Kidney (tissue), 14 donors: ENCODE data around the gene PTPRC. TPM values are rescaled to one million over a fixed set of nuclear protein-coding genes. Genes with fewer than 3 reads are reported as not detected.

ENCODE experiments used
- DNase-seq, 5 donors: peaks; one replicate each; pipeline ENCODE4 v3.0.0-alpha.2; 2013 to 2020
- FAIRE-seq: peaks from 2 replicates; lab custom pipeline; 2012; peaks lifted over from hg19 to GRCh38; lab: Jason Lieb, UNC
- H3K27ac ChIP-seq, 2 donors: one replicate each; pipeline ENCODE4 v1.7.0; 2013; ENCODE audit warnings: low read depth in 2 of 2, low read length in 2 of 2, inconsistent platforms in 1 of 2
- H3K27me3 ChIP-seq: one replicate; pipeline ENCODE4 v1.7.1; 2013; ENCODE audit warnings: low read length, inconsistent platforms; ENCODE audit not compliant: control insufficient read depth, insufficient read depth
- H3K36me3 ChIP-seq, 3 donors: one replicate each; pipeline versions ENCODE4 v1.7.0 to v1.7.1; 2013; ENCODE audit warnings: low read length in 3 of 3, control low read depth in 1 of 3, inconsistent platforms in 1 of 3; ENCODE audit not compliant: insufficient read depth in 3 of 3, control insufficient read depth in 2 of 3
- H3K4me1 ChIP-seq, 3 donors: one replicate each; pipeline versions ENCODE4 v1.7.0 to v1.7.1; 2013; ENCODE audit warnings: low read length in 3 of 3, inconsistent platforms in 1 of 3, low read depth in 1 of 3; ENCODE audit not compliant: control insufficient read depth in 2 of 3, insufficient read depth in 2 of 3
- H3K4me3 ChIP-seq, 3 donors: one replicate each; pipeline versions ENCODE4 v1.7.0 to v1.8.1; 2013; ENCODE audit warnings: low read length in 3 of 3, control low read depth in 1 of 3, inconsistent platforms in 1 of 3
- H3K9ac ChIP-seq, 3 donors: one replicate each; pipeline versions ENCODE4 v1.7.0 to v1.7.1; 2013; ENCODE audit warnings: low read length in 3 of 3, control low read depth in 1 of 3, inconsistent platforms in 1 of 3
- H3K9me3 ChIP-seq, 3 donors: one replicate each; pipeline versions ENCODE4 v1.7.0 to v1.7.1; 2013; ENCODE audit warnings: low read length in 3 of 3, control low read depth in 1 of 3, inconsistent platforms in 1 of 3; ENCODE audit not compliant: control insufficient read depth in 2 of 3, insufficient read depth in 1 of 3
- CTCF ChIP-seq: IDR thresholded peaks from 3 replicates; pipeline ENCODE4 v1.5.1; 2012; ENCODE audit warnings: mild to moderate bottlenecking, moderate library complexity, borderline replicate concordance; ENCODE audit not compliant: insufficient read depth; ENCODE audit errors: extremely low read depth
- intact Hi-C: fragments of 100-400 bp; cut with DNase I; formaldehyde crosslinking; loops from one replicate; pipeline ENCODE4 v1.11.1; 2022
- polyA plus RNA-seq: library from polyadenylated mRNA; stranded (reverse); fragments of 350-450 nt; fragmentation: Illumina TruSeq; extraction: RNeasy Lipid Tissue Mini Kit (QIAGEN cat#74804); gene quantifications from one replicate; pipeline ENCODE4 v1.2.3, GENCODE V29; 2014; ENCODE audit warnings: low read depth, low replicate concordance; ENCODE audit not compliant: insufficient read depth
- total RNA-seq: library from RNA; stranded (reverse); fragmentation: NEBNext Ultra II Directional; extraction: Animal tissue kit (Norgen Biotek cat#: 25700); gene quantifications from one replicate; pipeline ENCODE4 v1.2.1, GENCODE V29; 2021
- donor health status: control.
- donor health status: control.
- donor health status: control.
- donor health status: control.
- donor health status: control.
- donor health status: DM: yes; HTN: yes; CAD: no.
- donor health status: Normal renal cell carcinoma (clear cell type).

Gene PTPRC
- total and polyA plus RNA-seq, 2 donors from 2014 or later = 1.4 to 60.2 TPM

- no peak for TF ChIP-seq CTCF
- Histone ChIP-seq H3K27me3 (no peaks in the 10 kb centered on the region), H3K9me3 (no peaks in the 10 kb centered on the region), H3K4me1 (no peaks in the 10 kb centered on the region), H3K27ac (no peak overlapping the region), H3K4me3 (no peak overlapping the region), H3K36me3 (no peaks in the 10 kb centered on the region), H3K9ac (no peak overlapping the region)
- intact Hi-C loops = no loop called here
- FAIRE-seq = no peak
- DNase-seq = no peak
These were observed 124.5 kb downstream of the PTPRC start for GRCh38 chr1:198763298-198763714.

GRCh38 chr1:198764748-198765147 is 125.9 kb downstream of the PTPRC start:
- FAIRE-seq (no peak), DNase-seq (no peak)
- intact Hi-C loops = no loop called here

GRCh38 chr1:198765416-198765815 is 126.6 kb downstream of the PTPRC start:
- no peak for FAIRE-seq
- DNase-seq = no peak
- H3K27ac ChIP-seq = no peak overlapping the region

More at GRCh38 chr1:198764748-198765147, 125.9 kb downstream of the PTPRC start:
- TF ChIP-seq CTCF = no peak
- no peak overlapping the region for H3K9ac ChIP-seq
- H3K27me3 ChIP-seq = no peaks in the 10 kb centered on the region
- no peaks in the 10 kb centered on the region for H3K9me3 ChIP-seq
- no peak overlapping the region for H3K4me3 ChIP-seq
- no peaks in the 10 kb centered on the region for H3K4me1 ChIP-seq
- no peak overlapping the region for H3K27ac ChIP-seq
- no peaks in the 10 kb centered on the region for H3K36me3 ChIP-seq

More at GRCh38 chr1:198765416-198765815, 126.6 kb downstream of the PTPRC start:
- intact Hi-C loops = no loop called here
- Histone ChIP-seq H3K4me1 (no peaks in the 10 kb centered on the region), H3K27me3 (no peaks in the 10 kb centered on the region), H3K9ac (no peak overlapping the region), H3K36me3 (no peaks in the 10 kb centered on the region), H3K4me3 (no peak overlapping the region), H3K9me3 (no peaks in the 10 kb centered on the region)
- no peak for TF ChIP-seq CTCF
